Mononuclear cell (primary cell): ENCODE results near the gene KRTAP19-4. TPM values are rescaled to one million over a fixed set of nuclear protein-coding genes. Genes with fewer than 3 reads are reported as not detected.
"Not testable (repeated sequence)": the region's sequence is repeated elsewhere in the genome, so short reads cannot be mapped to it uniquely, and the experiment has no call there.

ENCODE experiments used
- H3K27me3 ChIP-seq: 2 replicates; pipeline ENCODE4 v1.6.0; 2011; ENCODE audit warnings: low read length, control low read depth; ENCODE audit not compliant: insufficient read depth
- H3K4me1 ChIP-seq: 2 replicates; pipeline ENCODE4 v1.5.1; 2011; ENCODE audit warnings: mild to moderate bottlenecking, low read length, control low read depth; ENCODE audit not compliant: insufficient read depth
- H3K4me3 ChIP-seq: 2 replicates; pipeline ENCODE4 v1.5.1; 2011; ENCODE audit warnings: mild to moderate bottlenecking, low read length, moderate library complexity
- H3K9me3 ChIP-seq: 2 replicates; pipeline ENCODE4 v1.5.1; 2011; ENCODE audit warnings: low read depth, mild to moderate bottlenecking, control low read depth, low read length
- total RNA-seq: library from RNA; depleted of rRNA; stranded (reverse); fragments of >200 nt; gene quantifications from one replicate; pipeline ENCODE4 v1.2.3, GENCODE V29; 2012

The KRTAP19-4 gene
- total RNA-seq = not detected

DNA sequence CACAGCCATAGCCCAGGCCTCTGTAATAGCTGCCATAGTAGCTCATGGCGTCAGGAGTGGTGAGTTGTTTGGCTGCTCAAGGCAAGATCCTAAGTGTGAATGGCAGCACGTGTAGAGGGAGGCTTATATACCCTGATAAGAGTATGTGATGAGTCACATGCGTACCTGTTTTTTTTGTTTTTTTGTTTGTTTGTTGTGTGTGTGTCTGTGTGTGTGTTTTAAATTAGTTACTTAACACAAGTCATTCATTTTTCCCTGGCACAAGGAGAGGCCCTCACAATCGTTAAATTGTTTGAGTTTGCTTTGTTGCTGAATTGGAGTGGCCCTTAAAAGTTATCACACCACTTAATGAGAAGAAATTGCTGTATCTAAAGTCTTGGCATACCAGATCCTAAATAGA, at the start of gene KRTAP19-4:
Gene KRTAP19-4 (minus strand): TSS at position 101 of the 400 bp plus-strand sequence. CDS start 55 bp downstream, at position 46.
- H3K9me3 ChIP-seq = no peaks in the 10 kb centered on the region
- no peaks in the 10 kb centered on the region for H3K27me3 ChIP-seq
- H3K4me1 ChIP-seq = no peaks in the 10 kb centered on the region
- no peak within 1 kb of the TSS for H3K4me3 ChIP-seq

GRCh38 chr21:30541764-30542163, 44.8 kb upstream of the KRTAP19-4 start, which contains the start of gene KRTAP19-6:
Gene KRTAP19-6, minus strand, starts transcription at chr21:30541864. Its CDS starts 31 bp downstream, at chr21:30541833.
- no peaks in the 10 kb centered on the region for H3K4me1 ChIP-seq
- no peak within 1 kb of the TSS for H3K4me3 ChIP-seq
- H3K27me3 ChIP-seq = no peaks in the 10 kb centered on the region
- no peaks in the 10 kb centered on the region for H3K9me3 ChIP-seq

- peaks cover 4% of the 10 kb centered on the region for H3K9me3 ChIP-seq
- H3K4me3 ChIP-seq = no peak overlapping the region
- no peaks in the 10 kb centered on the region for H3K4me1 ChIP-seq
- H3K27me3 ChIP-seq = no peaks in the 10 kb centered on the region
Observed at GRCh38 chr21:30518876-30519275, 21.9 kb upstream of the KRTAP19-4 start.

DNA sequence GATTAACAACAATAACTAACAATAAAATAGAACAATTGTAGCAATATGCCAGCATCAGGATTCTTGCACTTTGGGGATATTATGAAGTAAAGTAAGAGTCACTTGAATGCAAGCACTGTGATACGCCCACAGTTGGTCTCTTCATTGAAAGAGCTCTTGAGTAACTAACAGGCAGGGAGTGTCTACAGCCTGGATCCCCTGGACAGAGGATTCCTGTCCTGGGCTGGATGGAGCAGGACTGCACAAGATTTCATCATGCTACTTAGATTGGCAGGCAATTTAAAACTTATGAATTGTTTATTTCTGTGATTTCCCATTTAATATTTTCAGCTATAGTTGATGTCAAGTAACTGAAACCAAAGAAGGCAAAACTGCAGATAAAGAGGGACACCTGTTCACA, 18.7 kb upstream of the KRTAP19-4 start:
- Histone ChIP-seq H3K4me3 (no peak overlapping the region), H3K27me3 (no peaks in the 10 kb centered on the region), H3K4me1 (no peaks in the 10 kb centered on the region), H3K9me3 (peaks cover 4% of the 10 kb centered on the region)

DNA sequence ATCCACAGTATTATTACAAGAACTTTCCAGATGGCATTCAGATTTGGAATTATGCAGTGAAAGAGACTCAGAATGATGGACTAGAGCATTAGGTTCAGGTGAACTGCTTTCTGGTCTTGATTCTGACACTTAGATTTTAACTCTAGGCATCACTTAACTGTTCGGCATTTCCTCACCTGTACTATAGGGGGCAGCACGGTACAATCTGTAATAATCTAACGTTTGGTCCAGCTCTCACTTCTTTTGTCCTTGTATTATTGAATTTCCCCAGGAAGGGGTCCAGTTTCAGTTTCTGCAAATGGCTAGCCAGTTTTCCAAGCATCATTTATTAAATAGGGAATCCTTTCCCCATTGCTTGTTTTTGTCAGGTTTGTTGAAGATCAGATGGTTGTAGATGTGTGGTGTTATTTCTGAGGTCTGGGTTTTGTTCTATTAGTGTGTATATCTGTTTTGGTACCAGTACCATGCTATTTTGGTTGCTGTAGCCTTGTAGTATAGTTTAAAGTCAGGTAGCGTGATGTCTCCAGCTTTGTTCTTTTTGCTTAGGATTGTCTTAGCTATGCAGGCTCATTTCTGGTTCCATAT, 8.7 kb upstream of the KRTAP19-4 start:
- H3K4me1 ChIP-seq, H3K27me3 ChIP-seq, H3K9me3 ChIP-seq, H3K4me3 ChIP-seq: not testable (repeated sequence)

- H3K4me1 ChIP-seq = no peaks in the 10 kb centered on the region
- H3K4me3 ChIP-seq = no peak within 1 kb of the TSS
- no peaks in the 10 kb centered on the region for H3K9me3 ChIP-seq
- H3K27me3 ChIP-seq = no peaks in the 10 kb centered on the region
Observed at GRCh38 chr21:30502041-30502440, 5.1 kb upstream of the KRTAP19-4 start, which contains the start of gene KRTAP19-5. Gene KRTAP19-5, minus strand, starts transcription at chr21:30502141. Its CDS starts 51 bp downstream, at chr21:30502090.

GRCh38 chr21:30491963-30492428, 5.0 kb downstream of the KRTAP19-4 start, which contains the start of gene KRTAP19-3:
Gene KRTAP19-3, minus strand, starts transcription at chr21:30492013. Its CDS starts 56 bp downstream, at chr21:30491957.
- no peaks in the 10 kb centered on the region for H3K27me3 ChIP-seq
- H3K4me3 ChIP-seq = no peak within 1 kb of the TSS
- H3K9me3 ChIP-seq = no peaks in the 10 kb centered on the region
- H3K4me1 ChIP-seq = no peaks in the 10 kb centered on the region

GRCh38 chr21:30487336-30487735, 9.6 kb downstream of the KRTAP19-4 start, which contains the start of gene KRTAP19-2:
Gene KRTAP19-2, minus strand, starts transcription at chr21:30487436. Its CDS starts 88 bp downstream, at chr21:30487348.
- Histone ChIP-seq H3K4me1 (no peaks in the 10 kb centered on the region), H3K4me3 (no peak within 1 kb of the TSS), H3K9me3 (no peaks in the 10 kb centered on the region), H3K27me3 (no peaks in the 10 kb centered on the region)

DNA sequence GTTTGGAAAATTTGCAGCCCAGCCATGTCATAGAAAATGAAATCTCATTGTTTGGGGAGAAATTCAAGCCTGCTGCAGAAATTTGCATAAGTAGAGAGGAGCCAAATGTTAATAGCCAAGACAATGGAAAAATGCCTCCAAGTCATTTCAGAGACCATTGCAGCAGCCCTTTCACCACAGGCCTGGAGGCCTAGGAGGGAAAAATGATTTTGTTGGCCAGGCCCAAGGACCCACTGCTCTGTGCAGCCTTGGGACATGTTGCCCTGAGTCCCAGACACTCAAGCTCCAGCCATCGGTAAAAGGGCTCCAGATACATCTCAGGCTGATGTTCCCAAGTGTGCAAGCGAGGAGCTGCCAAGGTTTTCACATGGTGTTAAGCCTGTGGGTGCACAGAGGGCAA, 10.8 kb downstream of the KRTAP19-4 start:
- no peaks in the 10 kb centered on the region for H3K9me3 ChIP-seq
- H3K4me3 ChIP-seq = no peak overlapping the region
- no peaks in the 10 kb centered on the region for H3K27me3 ChIP-seq
- no peaks in the 10 kb centered on the region for H3K4me1 ChIP-seq

DNA sequence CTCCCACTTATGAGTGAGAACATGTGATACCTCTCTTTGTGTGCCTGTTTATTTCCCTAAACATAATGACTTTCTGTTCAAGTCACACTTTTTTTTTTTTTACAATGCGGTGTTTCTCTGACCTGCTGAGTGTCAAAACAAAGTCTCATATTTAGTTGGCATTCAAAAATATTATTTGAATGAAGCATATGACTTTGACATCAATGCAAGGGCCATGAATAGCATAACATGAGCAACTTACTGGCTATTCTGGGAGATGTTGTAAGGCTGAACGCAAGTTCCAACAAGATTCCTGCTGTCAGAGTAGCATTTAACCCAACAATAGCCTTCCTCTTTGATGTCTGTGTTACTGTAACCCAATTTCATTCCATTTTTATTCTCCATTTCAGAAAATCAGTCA, 14.8 kb downstream of the KRTAP19-4 start:
- no peaks in the 10 kb centered on the region for H3K9me3 ChIP-seq

GRCh38 chr21:30480145-30480544, 16.8 kb downstream of the KRTAP19-4 start, which contains the start of gene KRTAP19-1:
Gene KRTAP19-1, minus strand, starts transcription at chr21:30480367. Its CDS starts 50 bp downstream, at chr21:30480317.
- Histone ChIP-seq H3K4me1 (no peaks in the 10 kb centered on the region), H3K27me3 (no peaks in the 10 kb centered on the region), H3K4me3 (no peak within 1 kb of the TSS), H3K9me3 (no peaks in the 10 kb centered on the region)

More for the DNA sequence above, 14.8 kb downstream of the KRTAP19-4 start:
- Histone ChIP-seq H3K27me3 (no peaks in the 10 kb centered on the region), H3K4me3 (no peak overlapping the region), H3K4me1 (no peaks in the 10 kb centered on the region)

- Histone ChIP-seq H3K4me1 (no peaks in the 10 kb centered on the region), H3K4me3 (no peak overlapping the region), H3K9me3 (no peaks in the 10 kb centered on the region), H3K27me3 (no peaks in the 10 kb centered on the region)
Observed at GRCh38 chr21:30479259-30479658, 17.7 kb downstream of the KRTAP19-4 start.

DNA sequence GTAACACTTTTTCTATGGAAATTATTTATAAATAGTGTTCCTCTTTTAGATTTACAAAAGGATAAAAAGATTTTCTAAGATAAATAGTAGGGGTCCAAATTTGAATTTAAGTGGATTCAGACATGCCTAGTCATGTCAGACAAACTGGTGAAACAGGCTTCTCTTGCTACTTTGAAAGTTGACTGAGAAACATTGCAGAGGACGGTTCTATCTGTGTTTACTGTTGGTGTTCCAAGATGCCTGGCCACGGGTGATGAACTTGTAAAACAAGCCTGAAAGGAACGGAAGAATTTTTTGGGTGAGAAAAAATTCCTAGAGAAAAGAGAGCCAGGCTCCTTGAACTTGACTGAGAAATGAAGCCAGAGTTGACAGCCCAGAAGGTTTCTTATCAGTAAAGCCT, 19.0 kb downstream of the KRTAP19-4 start:
- Histone ChIP-seq H3K27me3 (no peaks in the 10 kb centered on the region), H3K4me3 (no peak overlapping the region), H3K4me1 (no peaks in the 10 kb centered on the region), H3K9me3 (no peaks in the 10 kb centered on the region)

DNA sequence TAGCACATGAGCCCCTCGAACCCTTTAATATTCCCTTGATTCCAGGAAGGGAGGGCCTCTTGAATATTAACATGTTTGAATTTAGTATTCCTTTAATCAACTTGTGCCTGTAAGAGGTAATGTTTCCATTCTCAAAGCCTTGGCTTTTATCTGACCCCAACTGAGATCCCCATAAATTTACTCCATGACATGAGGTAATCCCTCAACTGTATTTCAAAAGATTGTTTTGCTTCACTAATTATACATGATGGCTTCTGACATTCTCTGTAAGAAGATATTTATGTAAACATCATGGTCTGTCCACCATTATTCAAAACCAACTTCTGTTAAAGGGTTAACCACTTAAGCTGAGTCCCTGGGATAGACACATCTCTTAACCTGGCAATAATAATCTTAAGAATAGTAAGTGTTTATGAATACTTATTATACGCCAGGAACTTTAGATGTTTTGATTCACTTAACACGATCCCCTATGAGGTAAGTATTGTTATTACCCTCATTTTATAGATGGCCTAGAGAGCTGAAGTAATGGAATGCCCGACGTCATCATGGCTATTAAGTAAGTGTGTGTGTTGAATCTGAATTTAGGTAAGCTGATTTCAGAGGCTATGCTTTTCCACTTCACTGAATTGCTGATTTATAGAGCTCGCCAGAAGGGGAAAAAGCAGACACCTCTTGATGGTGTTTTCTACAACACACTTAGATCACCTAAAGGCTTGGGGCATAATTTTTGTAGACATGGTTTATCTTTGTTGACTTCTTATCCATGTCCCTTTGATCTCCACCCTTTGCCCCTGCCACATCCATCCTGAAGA, 27.9 kb downstream of the KRTAP19-4 start:
- H3K4me1 ChIP-seq = no peaks in the 10 kb centered on the region
- H3K9me3 ChIP-seq = no peaks in the 10 kb centered on the region
- no peaks in the 10 kb centered on the region for H3K27me3 ChIP-seq
- H3K4me3 ChIP-seq = no peak overlapping the region

GRCh38 chr21:30463713-30464112, 33.3 kb downstream of the KRTAP19-4 start:
- Histone ChIP-seq H3K4me1 (no peaks in the 10 kb centered on the region), H3K4me3 (no peak overlapping the region), H3K27me3 (no peaks in the 10 kb centered on the region), H3K9me3 (no peaks in the 10 kb centered on the region)
